Esophagus squamous epithelium (tissue), 5 donors: ENCODE measurements around the gene TTC3. TPM values are rescaled to one million over a fixed set of nuclear protein-coding genes. Genes with fewer than 3 reads are reported as not detected.
A peak's percentile ranks its signal among the peaks of the same experiment; 100 is the strongest.

Experiments
- DNase-seq: peaks from one replicate; lab custom pipeline; 2025; lab: John Stamatoyannopoulos, UW
- H3K27ac ChIP-seq, 4 donors: fragments of 200-600 bp; sonication (generic); one replicate each; pipeline ENCODE4 v1.5.1; 2016 to 2019; ENCODE audit warnings: mild to moderate bottlenecking in 1 of 4
- H3K27me3 ChIP-seq, 4 donors: fragments of 200-600 bp; sonication (generic); 1 replicate in 3 of 4; 2 replicates in 1 of 4; pipeline versions ENCODE4 v1.5.1 to v1.6.0; 2017 to 2021; ENCODE audit warnings: antibody characterized with exemption in 1 of 4
- H3K36me3 ChIP-seq, 3 donors: fragments of 200-600 bp; sonication (generic); one replicate each; pipeline ENCODE4 v1.5.1; 2016 to 2019
- H3K4me1 ChIP-seq, 3 donors: fragments of 200-600 bp; sonication (generic); one replicate each; pipeline ENCODE4 v1.5.1; 2017 to 2019
- H3K4me3 ChIP-seq, 4 donors: fragments of 200-600 bp; sonication (generic); 1 replicate in 3 of 4; 2 replicates in 1 of 4; pipeline ENCODE4 v1.5.1; 2016 to 2019; ENCODE audit warnings: mild to moderate bottlenecking in 2 of 4, moderate library complexity in 1 of 4
- H3K9me3 ChIP-seq, 3 donors: fragments of 200-600 bp; sonication (generic); one replicate each; pipeline ENCODE4 v1.5.1; 2016 to 2019
- CTCF ChIP-seq, 6 experiments: fragments of 450-650 bp in 4 of 6; fragments of 200-600 bp in 2 of 6; sonication (generic) in 2 of 6; IDR thresholded peaks; one replicate each; pipeline ENCODE4 v1.5.1; 2016 to 2019; ENCODE audit warnings: antibody characterized with exemption in 6 of 6, mild to moderate bottlenecking in 4 of 6, moderate library complexity in 4 of 6
- POLR2A ChIP-seq, 4 donors: fragments of 450-650 bp; IDR thresholded peaks; one replicate each; pipeline ENCODE4 v1.6.1; 2017; ENCODE audit warnings: antibody characterized with exemption in 4 of 4, mild to moderate bottlenecking in 4 of 4, moderate library complexity in 3 of 4
- WGBS, 2 donors: methylation state at CpG; one replicate each; pipeline ENCODE4 v1.1.5; 2018; 5-methylcytosine and 5-hydroxymethylcytosine counted together
- intact Hi-C: fragments of 100-400 bp; cut with DNase I; formaldehyde crosslinking; loops from one replicate; pipeline ENCODE4 v1.15.0; 2022
- total RNA-seq, 4 donors: library from RNA; depleted of rRNA; stranded (reverse); fragments of >200 nt; gene quantifications; one replicate each; pipeline ENCODE4 v1.1.0, GENCODE V29; 2016
- donor health status: DM: yes; HTN: yes; CAD: no.

Gene TTC3
- total RNA-seq, 4 donors from 2014 or later: 41.2 to 80.1 (median 64.1) TPM

DNA sequence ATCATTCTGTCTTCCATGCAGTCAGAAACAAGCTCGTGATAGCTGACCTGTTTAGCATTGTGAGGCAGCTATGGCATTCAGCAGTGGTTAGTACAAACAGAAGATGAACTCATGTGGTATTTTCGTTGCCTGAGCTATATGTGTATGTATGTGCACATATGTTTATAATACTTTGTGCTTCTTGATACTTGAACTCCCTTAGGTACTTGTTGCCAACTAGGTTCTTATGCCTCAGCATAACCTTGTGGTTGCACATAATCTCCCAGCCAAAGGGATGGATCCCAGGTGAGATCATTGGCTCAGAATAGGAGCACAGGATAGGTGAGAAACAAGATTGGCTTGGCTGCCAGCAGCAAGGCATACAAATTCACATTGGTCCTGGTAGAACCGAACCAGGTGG is 108.0 kb downstream of the TTC3 start:
- DNase-seq: no peak
- no peaks in the 10 kb centered on the region for H3K27me3 ChIP-seq
- H3K4me3 ChIP-seq: no peak overlapping the region
- no peak overlapping the region for H3K27ac ChIP-seq
- H3K36me3 ChIP-seq: peaks cover 0 to 71% (median 0%) of the 10 kb centered on the region in 3 donors
- TF ChIP-seq POLR2A (IDR thresholded peaks at IDR 0.05) (no peak), CTCF (IDR thresholded peaks at IDR 0.05) (no peak)
- 89 to 91% methylated on average over 3 of the region's 3 CpGs for WGBS, 2 donors
- H3K9me3 ChIP-seq: no peaks in the 10 kb centered on the region
- H3K4me1 ChIP-seq: peaks cover 0 to 35% (median 2%) of the 10 kb centered on the region in 3 donors
- intact Hi-C loops: no loop called here

DNA sequence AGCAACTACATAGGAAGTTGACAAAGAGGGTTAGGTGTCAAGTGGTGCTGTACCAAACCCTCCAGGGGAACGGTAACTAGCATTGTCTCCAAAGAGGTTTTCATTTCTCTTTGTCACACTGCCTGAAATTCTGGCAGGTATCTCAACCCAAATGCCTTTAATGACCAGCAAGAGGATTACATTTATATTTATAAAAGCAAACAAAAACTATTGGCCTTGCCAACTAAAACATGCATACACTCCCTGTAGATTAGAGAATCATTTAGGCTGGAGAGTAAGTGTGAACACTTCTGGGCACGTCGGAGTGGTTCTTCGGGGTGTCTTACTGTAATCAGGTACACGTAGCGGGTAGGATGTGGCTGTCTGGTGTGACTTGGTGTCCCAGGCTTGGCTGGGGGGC is 109.2 kb downstream of the TTC3 start:
- DNase-seq: no peak
- Histone ChIP-seq H3K27ac (peak overlapping the region in 2 of 4 donors; percentile 27 to 39), H3K4me1 (peaks cover 0 to 23% (median 0%) of the 10 kb centered on the region in 3 donors), H3K4me3 (no peak overlapping the region), H3K27me3 (no peaks in the 10 kb centered on the region), H3K9me3 (no peaks in the 10 kb centered on the region), H3K36me3 (peaks cover 0 to 73% (median 0%) of the 10 kb centered on the region in 3 donors)
- TF ChIP-seq POLR2A (IDR thresholded peaks at IDR 0.05) (no peak), CTCF (IDR thresholded peaks at IDR 0.05) (no peak)
- intact Hi-C loops: no loop called here
- WGBS, 2 donors: 62 to 79% methylated on average over 1 to 6 of the region's 6 CpGs

GRCh38 chr21:37183749-37184148 is 110.7 kb downstream of the TTC3 start:
- H3K27me3 ChIP-seq: no peaks in the 10 kb centered on the region
- H3K4me1 ChIP-seq: peaks cover 0 to 20% (median 0%) of the 10 kb centered on the region in 3 donors
- H3K36me3 ChIP-seq: peaks cover 0 to 73% (median 0%) of the 10 kb centered on the region in 3 donors
- 84 to 90% methylated on average over 3 of the region's 3 CpGs for WGBS, 2 donors
- no peak overlapping the region for H3K27ac ChIP-seq
- no peak overlapping the region for H3K4me3 ChIP-seq
- intact Hi-C loops: no loop called here
- H3K9me3 ChIP-seq: no peaks in the 10 kb centered on the region
- TF ChIP-seq CTCF (IDR thresholded peaks at IDR 0.05) (no peak), POLR2A (IDR thresholded peaks at IDR 0.05) (no peak)
- DNase-seq: no peak

GRCh38 chr21:37184784-37185593 is 111.9 kb downstream of the TTC3 start:
- no peak overlapping the region for H3K27ac ChIP-seq
- no peaks in the 10 kb centered on the region for H3K27me3 ChIP-seq
- no peaks in the 10 kb centered on the region for H3K9me3 ChIP-seq
- peaks cover 0 to 73% (median 0%) of the 10 kb centered on the region in 3 donors for H3K36me3 ChIP-seq
- intact Hi-C loops: no loop called here
- no peak for DNase-seq
- H3K4me1 ChIP-seq: peaks cover 0 to 20% (median 0%) of the 10 kb centered on the region in 3 donors
- 89 to 92% methylated on average over 9 of the region's 9 CpGs for WGBS, 2 donors
- no peak for TF ChIP-seq POLR2A (IDR thresholded peaks at IDR 0.05)
- TF ChIP-seq CTCF (IDR thresholded peaks at IDR 0.05): no peak
- no peak overlapping the region for H3K4me3 ChIP-seq

- Histone ChIP-seq H3K9me3 (no peaks in the 10 kb centered on the region), H3K27me3 (no peaks in the 10 kb centered on the region), H3K27ac (no peak overlapping the region), H3K4me1 (peaks cover 0 to 8% (median 0%) of the 10 kb centered on the region in 3 donors), H3K4me3 (no peak overlapping the region), H3K36me3 (peaks cover 0 to 90% (median 0%) of the 10 kb centered on the region in 3 donors)
- WGBS, 2 donors: 69 to 72% methylated on average over 2 of the region's 2 CpGs
- no peak for DNase-seq
- no peak for TF ChIP-seq POLR2A (IDR thresholded peaks at IDR 0.05)
- intact Hi-C loops: no loop called here
Observed at GRCh38 chr21:37186983-37187382, 113.9 kb downstream of the TTC3 start.
